Right ventricle myocardium inferior (tissue), 1 donor: ENCODE measurements around the gene TOP3A. TPM values are rescaled to one million over a fixed set of nuclear protein-coding genes. Genes with fewer than 3 reads are reported as not detected.
"Not testable (repeated sequence)": the region's sequence is repeated elsewhere in the genome, so short reads cannot be mapped to it uniquely, and the experiment has no call there.

ENCODE experiments used
- ATAC-seq: fragments of 200-7000 bp; cut with Tn5 transposase; one replicate; pipeline ENCODE4 v1.9.1; 2020; ENCODE audit warnings: mild to moderate bottlenecking, moderate library complexity
- DNase-seq: peaks from one replicate; pipeline ENCODE4 v3.0.0; 2021; ENCODE audit errors: missing footprints
- intact Hi-C: fragments of 100-400 bp; cut with DNase I; formaldehyde crosslinking; loops from one replicate; pipeline ENCODE4 v1.11.0; 2022
- long read RNA-seq: library from polyadenylated mRNA; unstranded; transcript quantifications from one replicate; pipeline ENCODE4 v2.0.0, GENCODE V29; 2021
- total RNA-seq: library from RNA; stranded (reverse); fragmentation: NEBNext Ultra II Directional; extraction: Animal tissue kit (Norgen Biotek cat#: 25700); gene quantifications from one replicate; pipeline ENCODE4 v1.2.1, GENCODE V29; 2021
- donor health status: DM: no; HTN: yes; CAD: no; lungs with severe emphysema.

The TOP3A gene
- total RNA-seq, result 10.4 TPM
- long read RNA-seq, full-length matches to known transcripts, result 1 of 5 reads
- long read RNA-seq, partial matches to known transcripts, result 0 of 5 reads
- long read RNA-seq, other reads (novel, unspliced or antisense), result 4 of 5 reads

- intact Hi-C loops, result loop anchor here (2.0 to 5.0 kb wide), 2 partner anchors 54 to 93 kb away; partner anchors contain the start of gene MIEF2
- DNase-seq (peak; percentile 99), ATAC-seq (peak; percentile 98)
These were observed at the start of gene TOP3A, which contains the start of gene SMCR8 for GRCh38 chr17:18314731-18315561. TOP3A (minus strand) TSS chr17:18314994; CDS start chr17:18314778, 216 bp downstream. SMCR8 (plus strand) TSS chr17:18315293; CDS start chr17:18315790, 497 bp downstream.

DNA sequence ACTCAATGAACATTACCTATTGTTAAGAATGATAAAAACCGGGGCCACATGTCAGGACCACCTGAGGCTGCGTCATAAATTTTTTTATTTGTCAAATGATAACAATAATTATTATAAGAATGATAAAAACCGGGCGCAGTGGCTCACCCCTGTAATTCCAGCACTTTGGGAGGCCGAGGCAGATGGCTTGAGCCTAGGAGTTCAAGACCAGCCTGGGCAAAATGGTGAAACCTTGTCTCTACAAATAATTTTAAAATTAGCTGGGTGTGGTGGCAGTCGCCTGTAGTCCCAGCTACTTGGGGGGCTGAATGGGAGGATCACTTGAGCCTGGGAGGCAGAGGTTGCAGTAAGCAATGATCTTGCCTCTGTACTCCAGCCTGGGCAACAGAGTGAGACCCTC, 49.4 kb upstream of the TOP3A start:
- intact Hi-C loops, result no loop called here
- ATAC-seq (no peak), DNase-seq (no peak)

- intact Hi-C loops, result no loop called here
- ATAC-seq, result peak; percentile 100
- peak; percentile 98 for DNase-seq
These were observed 48.6 kb upstream of the TOP3A start, which contains the start of gene SHMT1 for GRCh38 chr17:18363101-18364049. SHMT1 (minus strand) TSS chr17:18363550; CDS start chr17:18355981, 7,569 bp downstream.

GRCh38 chr17:18362698-18363100, 47.9 kb upstream of the TOP3A start:
- intact Hi-C loops, result no loop called here
- ATAC-seq (peak; percentile 43), DNase-seq (peak; percentile 85)

- intact Hi-C loops, result no loop called here
- no peak for ATAC-seq
These were observed 47.3 kb upstream of the TOP3A start for GRCh38 chr17:18361837-18362697.

DNA sequence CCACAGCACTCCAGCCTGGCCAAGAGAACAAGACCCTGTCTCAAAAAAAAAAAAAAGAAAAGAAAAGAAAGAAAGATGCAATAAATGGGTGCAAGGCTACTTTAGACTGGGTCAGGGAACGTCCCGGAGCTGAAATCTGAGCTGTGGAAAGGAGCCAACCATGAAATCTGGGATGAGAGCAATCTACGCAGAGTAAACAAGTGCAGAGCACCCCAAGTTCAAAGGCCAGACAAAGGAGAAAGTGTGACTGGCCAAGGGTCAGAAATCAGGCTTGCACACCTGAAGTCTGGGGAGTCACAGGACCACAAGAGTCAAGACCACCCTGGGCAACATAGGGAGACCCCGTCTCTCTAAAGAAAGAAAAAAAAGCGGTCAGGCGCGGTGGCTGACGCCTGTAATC, 45.7 kb upstream of the TOP3A start:
- no peak for ATAC-seq
- intact Hi-C loops, result no loop called here

More at GRCh38 chr17:18361837-18362697, 47.3 kb upstream of the TOP3A start:
- DNase-seq, result no peak

DNA sequence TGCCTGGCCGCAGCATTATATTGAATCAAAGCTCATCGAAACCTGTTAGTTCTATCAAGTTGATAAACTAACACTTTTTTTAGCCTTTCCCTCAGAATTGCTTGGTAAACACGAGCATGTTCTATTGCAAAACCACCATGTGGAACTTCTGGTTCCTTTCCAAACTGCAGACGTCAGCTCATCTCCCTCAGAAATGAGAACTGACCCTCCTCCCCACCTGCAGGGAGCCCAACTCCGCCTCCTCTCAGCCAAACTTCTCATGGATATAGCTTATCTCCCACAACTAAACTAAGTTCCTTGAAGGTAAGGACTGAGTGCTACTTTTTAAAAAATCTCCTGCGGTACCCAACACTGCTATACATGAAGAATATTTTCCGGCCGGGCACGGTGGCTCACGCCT, 41.8 kb upstream of the TOP3A start:
- ATAC-seq (peak; percentile 85), DNase-seq (no peak)
- intact Hi-C loops, result no loop called here

More for the DNA sequence above, 45.7 kb upstream of the TOP3A start:
- no peak for DNase-seq

DNA sequence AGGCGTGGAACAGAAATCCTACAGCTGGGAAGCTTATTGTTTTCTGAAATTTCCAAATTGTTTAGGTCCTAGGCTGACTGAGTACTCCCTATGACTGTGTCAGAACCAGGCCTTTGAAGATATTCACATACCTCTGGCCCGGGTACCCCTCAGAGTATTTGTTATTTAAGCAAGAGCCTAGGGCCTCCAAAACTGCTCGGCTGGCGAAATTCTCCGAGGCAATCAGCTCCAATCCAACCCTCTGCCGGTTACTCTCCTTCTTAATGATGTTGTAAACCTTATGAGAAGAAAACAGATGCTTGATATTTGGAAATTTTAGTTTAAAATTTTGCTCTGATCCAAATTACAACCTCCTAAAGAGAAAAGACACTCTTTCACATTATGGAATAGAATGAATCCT, 38.7 kb upstream of the TOP3A start:
- intact Hi-C loops, result no loop called here
- no peak for ATAC-seq
- DNase-seq, result no peak

- ATAC-seq, result no peak
- intact Hi-C loops, result no loop called here
These were observed 29.2 kb upstream of the TOP3A start for GRCh38 chr17:18344021-18344420.

DNA sequence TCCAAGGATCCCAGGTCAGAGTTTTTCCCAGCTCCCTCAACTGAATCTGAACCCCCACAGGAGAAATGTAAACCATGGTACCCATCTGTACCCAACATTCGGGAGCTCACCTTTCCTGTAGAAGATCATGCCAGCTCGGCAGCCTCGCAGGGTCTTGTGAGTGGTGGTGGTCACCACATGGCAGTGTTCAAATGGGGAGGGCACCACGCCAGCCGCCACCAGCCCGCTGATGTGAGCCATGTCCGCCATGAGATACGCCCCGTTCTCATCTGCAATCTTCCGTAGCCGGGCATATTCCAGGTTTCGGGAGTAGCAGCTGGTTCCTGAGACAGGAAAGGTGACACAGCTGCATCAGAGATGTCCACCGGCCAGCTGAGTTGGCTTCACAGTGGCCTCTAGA, 25.1 kb upstream of the TOP3A start:
- DNase-seq, result no peak

More at GRCh38 chr17:18344021-18344420, 29.2 kb upstream of the TOP3A start:
- no peak for DNase-seq

GRCh38 chr17:18338158-18338557, 23.4 kb upstream of the TOP3A start:
- intact Hi-C loops, ATAC-seq, DNase-seq: not testable (repeated sequence)

More for the DNA sequence above, 25.1 kb upstream of the TOP3A start:
- intact Hi-C loops, result no loop called here
- no peak for ATAC-seq

GRCh38 chr17:18332909-18333489, 18.2 kb upstream of the TOP3A start:
- intact Hi-C loops, result no loop called here
- ATAC-seq, result no peak
- no peak for DNase-seq

GRCh38 chr17:18331879-18332278, 17.1 kb upstream of the TOP3A start:
- intact Hi-C loops, result no loop called here
- no peak for DNase-seq
- ATAC-seq, result no peak

GRCh38 chr17:18328643-18329204, 13.9 kb upstream of the TOP3A start:
- ATAC-seq (no peak), DNase-seq (no peak)
- intact Hi-C loops, result no loop called here

DNA sequence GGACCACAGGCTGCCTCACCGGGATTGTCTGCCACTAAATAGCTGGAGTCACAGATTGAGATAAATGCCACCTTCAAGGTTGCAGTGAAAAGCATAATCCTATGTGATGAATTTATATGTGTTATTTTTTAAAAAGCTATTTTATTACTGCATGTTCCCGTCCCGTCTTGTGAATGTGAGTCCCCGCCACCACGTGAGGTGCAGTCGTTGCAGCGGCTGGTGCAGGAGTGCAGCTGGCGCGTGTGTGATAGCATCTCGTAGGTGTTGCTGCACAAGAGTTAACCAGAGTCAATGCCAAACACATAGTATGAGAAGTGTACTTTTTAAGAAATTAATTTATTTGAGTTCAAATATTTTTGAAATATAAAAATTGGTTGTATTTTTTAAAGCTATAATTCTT, 12.8 kb upstream of the TOP3A start:
- intact Hi-C loops, result no loop called here
- no peak for DNase-seq
- no peak for ATAC-seq

DNA sequence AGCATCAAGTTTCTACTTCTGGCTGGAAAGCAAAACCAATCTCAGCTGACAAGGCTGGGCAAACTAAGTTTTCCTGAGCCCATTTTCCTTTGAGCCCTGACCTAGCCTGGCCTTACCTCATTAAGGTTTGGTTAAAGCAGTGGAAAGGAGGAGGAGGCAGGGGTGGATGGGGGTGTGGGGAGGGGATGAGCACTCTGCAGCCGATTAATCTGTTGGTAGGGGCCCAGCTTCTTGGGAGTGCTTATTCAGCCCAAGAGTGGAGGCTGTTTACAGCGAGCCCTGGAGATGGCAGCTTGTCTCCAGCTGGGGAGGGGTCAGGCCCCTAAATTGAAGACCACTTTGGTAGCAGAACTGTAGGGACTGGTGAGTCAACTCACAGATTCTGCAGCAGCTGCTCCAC, 12.3 kb upstream of the TOP3A start:
- DNase-seq, result no peak
- intact Hi-C loops, result no loop called here
- ATAC-seq, result no peak

DNA sequence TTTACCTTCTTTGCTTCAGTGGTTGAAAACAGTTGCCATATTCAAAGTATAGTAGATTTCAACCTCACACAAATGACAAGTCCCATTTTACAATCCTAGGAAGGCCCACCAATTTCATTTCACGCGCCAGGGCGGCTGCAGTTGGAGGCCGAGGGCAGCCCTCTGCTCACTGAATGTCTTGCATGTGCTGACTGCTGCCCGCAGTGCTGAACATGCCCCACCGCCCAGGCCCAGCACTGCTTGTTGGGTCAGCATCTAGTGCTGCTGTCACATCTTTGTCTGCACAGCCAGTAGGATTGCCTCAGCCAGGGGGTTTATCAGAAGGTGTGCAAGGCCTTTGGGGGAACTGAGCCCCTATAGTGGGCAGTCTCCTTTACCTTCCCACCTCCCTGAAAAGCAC, 11.8 kb upstream of the TOP3A start:
- intact Hi-C loops, result no loop called here

More for the DNA sequence above, 11.8 kb upstream of the TOP3A start:
- ATAC-seq, result no peak
- no peak for DNase-seq
